H1 (cell line): ENCODE results near the gene SEMA6A. TPM values are rescaled to one million over a fixed set of nuclear protein-coding genes. Genes with fewer than 3 reads are reported as not detected.

ENCODE experiments used
- KDM5A ChIP-seq: fragments of 200-600 bp; IDR thresholded peaks from 2 replicates; pipeline ENCODE4 v1.7.1; 2012; ENCODE audit warnings: mild to moderate bottlenecking, low read length, inconsistent platforms, mixed read lengths
- polyA plus RNA-seq, 7 experiments: library from polyadenylated mRNA; depleted of rRNA in 3 of 7; stranded (reverse) in 5 of 7; unstranded in 2 of 7; fragments of >200 nt in 5 of 7; fragments of 200-250 nt in 2 of 7; gene quantifications; 1 replicate in 5 of 7; 2 replicates in 1 of 7; 4 replicates in 1 of 7; pipeline versions ENCODE4 v1.2.1 to v1.2.3, GENCODE V29; 2011 to 2013; ENCODE audit warnings: missing spikeins in 2 of 7, mixed read lengths in 2 of 7
- total RNA-seq: library from RNA; stranded (reverse); fragmentation: NEBNext Ultra II Directional; extraction: Animal tissue kit (Norgen Biotek cat#: 25700); gene quantifications from 2 replicates; pipeline ENCODE4 v1.2.1, GENCODE V29; 2021
- TF ChIP-seq, protein P1 (sequence below): fragments of 300-600 bp; sonication (generic); IDR thresholded peaks from 2 replicates; pipeline ENCODE4 v1.7.1; 2012; ENCODE audit warnings: low read length, moderate library complexity, mild to moderate bottlenecking, inconsistent platforms; ENCODE audit not compliant: insufficient replicate concordance

SEMA6A gene
- total and polyA plus RNA-seq, 2 of the 8 experiments (the other 6 are each of a cell fraction or from before 2014, with no cell fraction given): 78.3 to 277 TPM

DNA sequence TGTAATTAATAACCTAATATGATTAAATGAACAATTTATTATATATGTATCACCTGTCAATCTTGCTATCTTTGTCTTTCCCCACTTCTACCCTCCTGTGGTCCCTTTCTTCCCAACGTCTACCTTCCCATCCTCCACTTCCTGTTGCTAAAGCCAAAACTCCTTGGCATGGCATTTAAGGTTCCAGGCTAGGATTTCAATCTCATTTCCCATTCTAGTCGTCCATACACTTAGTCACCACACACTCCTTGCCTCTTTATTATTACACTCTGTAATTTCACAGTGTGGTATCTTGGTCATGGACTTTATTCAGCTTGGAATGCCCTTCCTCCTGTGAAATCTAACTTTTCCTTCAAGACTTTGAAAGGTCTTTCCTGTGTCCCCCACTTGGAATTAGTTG is 115.3 kb downstream of the SEMA6A start (continued):
- TF ChIP-seq, protein P1, sequence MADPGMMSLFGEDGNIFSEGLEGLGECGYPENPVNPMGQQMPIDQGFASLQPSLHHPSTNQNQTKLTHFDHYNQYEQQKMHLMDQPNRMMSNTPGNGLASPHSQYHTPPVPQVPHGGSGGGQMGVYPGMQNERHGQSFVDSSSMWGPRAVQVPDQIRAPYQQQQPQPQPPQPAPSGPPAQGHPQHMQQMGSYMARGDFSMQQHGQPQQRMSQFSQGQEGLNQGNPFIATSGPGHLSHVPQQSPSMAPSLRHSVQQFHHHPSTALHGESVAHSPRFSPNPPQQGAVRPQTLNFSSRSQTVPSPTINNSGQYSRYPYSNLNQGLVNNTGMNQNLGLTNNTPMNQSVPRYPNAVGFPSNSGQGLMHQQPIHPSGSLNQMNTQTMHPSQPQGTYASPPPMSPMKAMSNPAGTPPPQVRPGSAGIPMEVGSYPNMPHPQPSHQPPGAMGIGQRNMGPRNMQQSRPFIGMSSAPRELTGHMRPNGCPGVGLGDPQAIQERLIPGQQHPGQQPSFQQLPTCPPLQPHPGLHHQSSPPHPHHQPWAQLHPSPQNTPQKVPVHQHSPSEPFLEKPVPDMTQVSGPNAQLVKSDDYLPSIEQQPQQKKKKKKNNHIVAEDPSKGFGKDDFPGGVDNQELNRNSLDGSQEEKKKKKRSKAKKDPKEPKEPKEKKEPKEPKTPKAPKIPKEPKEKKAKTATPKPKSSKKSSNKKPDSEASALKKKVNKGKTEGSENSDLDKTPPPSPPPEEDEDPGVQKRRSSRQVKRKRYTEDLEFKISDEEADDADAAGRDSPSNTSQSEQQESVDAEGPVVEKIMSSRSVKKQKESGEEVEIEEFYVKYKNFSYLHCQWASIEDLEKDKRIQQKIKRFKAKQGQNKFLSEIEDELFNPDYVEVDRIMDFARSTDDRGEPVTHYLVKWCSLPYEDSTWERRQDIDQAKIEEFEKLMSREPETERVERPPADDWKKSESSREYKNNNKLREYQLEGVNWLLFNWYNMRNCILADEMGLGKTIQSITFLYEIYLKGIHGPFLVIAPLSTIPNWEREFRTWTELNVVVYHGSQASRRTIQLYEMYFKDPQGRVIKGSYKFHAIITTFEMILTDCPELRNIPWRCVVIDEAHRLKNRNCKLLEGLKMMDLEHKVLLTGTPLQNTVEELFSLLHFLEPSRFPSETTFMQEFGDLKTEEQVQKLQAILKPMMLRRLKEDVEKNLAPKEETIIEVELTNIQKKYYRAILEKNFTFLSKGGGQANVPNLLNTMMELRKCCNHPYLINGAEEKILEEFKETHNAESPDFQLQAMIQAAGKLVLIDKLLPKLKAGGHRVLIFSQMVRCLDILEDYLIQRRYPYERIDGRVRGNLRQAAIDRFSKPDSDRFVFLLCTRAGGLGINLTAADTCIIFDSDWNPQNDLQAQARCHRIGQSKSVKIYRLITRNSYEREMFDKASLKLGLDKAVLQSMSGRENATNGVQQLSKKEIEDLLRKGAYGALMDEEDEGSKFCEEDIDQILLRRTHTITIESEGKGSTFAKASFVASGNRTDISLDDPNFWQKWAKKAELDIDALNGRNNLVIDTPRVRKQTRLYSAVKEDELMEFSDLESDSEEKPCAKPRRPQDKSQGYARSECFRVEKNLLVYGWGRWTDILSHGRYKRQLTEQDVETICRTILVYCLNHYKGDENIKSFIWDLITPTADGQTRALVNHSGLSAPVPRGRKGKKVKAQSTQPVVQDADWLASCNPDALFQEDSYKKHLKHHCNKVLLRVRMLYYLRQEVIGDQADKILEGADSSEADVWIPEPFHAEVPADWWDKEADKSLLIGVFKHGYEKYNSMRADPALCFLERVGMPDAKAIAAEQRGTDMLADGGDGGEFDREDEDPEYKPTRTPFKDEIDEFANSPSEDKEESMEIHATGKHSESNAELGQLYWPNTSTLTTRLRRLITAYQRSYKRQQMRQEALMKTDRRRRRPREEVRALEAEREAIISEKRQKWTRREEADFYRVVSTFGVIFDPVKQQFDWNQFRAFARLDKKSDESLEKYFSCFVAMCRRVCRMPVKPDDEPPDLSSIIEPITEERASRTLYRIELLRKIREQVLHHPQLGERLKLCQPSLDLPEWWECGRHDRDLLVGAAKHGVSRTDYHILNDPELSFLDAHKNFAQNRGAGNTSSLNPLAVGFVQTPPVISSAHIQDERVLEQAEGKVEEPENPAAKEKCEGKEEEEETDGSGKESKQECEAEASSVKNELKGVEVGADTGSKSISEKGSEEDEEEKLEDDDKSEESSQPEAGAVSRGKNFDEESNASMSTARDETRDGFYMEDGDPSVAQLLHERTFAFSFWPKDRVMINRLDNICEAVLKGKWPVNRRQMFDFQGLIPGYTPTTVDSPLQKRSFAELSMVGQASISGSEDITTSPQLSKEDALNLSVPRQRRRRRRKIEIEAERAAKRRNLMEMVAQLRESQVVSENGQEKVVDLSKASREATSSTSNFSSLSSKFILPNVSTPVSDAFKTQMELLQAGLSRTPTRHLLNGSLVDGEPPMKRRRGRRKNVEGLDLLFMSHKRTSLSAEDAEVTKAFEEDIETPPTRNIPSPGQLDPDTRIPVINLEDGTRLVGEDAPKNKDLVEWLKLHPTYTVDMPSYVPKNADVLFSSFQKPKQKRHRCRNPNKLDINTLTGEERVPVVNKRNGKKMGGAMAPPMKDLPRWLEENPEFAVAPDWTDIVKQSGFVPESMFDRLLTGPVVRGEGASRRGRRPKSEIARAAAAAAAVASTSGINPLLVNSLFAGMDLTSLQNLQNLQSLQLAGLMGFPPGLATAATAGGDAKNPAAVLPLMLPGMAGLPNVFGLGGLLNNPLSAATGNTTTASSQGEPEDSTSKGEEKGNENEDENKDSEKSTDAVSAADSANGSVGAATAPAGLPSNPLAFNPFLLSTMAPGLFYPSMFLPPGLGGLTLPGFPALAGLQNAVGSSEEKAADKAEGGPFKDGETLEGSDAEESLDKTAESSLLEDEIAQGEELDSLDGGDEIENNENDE: no peak
- TF ChIP-seq KDM5A: no peak
